Kidney glomerular epithelial cell (primary cell): Measurements from ENCODE around the gene TMEM35B.
"Not testable (repeated sequence)": the region's sequence is repeated elsewhere in the genome, so short reads cannot be mapped to it uniquely, and the experiment has no call there.

Experiments used
- DNase-seq: peaks from one replicate; lab custom pipeline; 2025; lab: John Stamatoyannopoulos, UW

Gene TMEM35B

GRCh38 chr1:34984793-34985608 lies at the start of gene TMEM35B:
Gene TMEM35B (minus strand): TSS chr1:34985347. CDS start chr1:34985305, 42 bp downstream.
- DNase-seq = peak; percentile 52

- DNase-seq = no peak
These were observed 48.2 kb upstream of the TMEM35B start for GRCh38 chr1:35033346-35033745.

GRCh38 chr1:35032384-35032739 lies 47.2 kb upstream of the TMEM35B start:
- no peak for DNase-seq

- DNase-seq = peak; percentile 57
These were observed 45.8 kb upstream of the TMEM35B start for GRCh38 chr1:35030756-35031446.

- no peak for DNase-seq
These were observed 45.2 kb upstream of the TMEM35B start for GRCh38 chr1:35030338-35030737.

GRCh38 chr1:35029761-35030160 lies 44.6 kb upstream of the TMEM35B start:
- no peak for DNase-seq

- DNase-seq = no peak
These were observed 31.3 kb upstream of the TMEM35B start for GRCh38 chr1:35016406-35016805.

- DNase-seq = no peak
These were observed 29.3 kb upstream of the TMEM35B start for GRCh38 chr1:35014486-35014885.

GRCh38 chr1:35005711-35006110 lies 20.6 kb upstream of the TMEM35B start:
- no peak for DNase-seq

- peak; percentile 8 for DNase-seq
These were observed 16.6 kb upstream of the TMEM35B start for GRCh38 chr1:35001743-35002142.

- DNase-seq = no peak
These were observed 9.7 kb upstream of the TMEM35B start for GRCh38 chr1:34994878-34995277.

- DNase-seq = no peak
These were observed 3.4 kb upstream of the TMEM35B start for GRCh38 chr1:34988581-34988980.

GRCh38 chr1:34988147-34988546 lies 3.0 kb upstream of the TMEM35B start:
- no peak for DNase-seq

- DNase-seq = no peak
These were observed 1.9 kb upstream of the TMEM35B start for GRCh38 chr1:34987018-34987417.

- DNase-seq = not testable (repeated sequence)
These were observed 410 bp upstream of the TMEM35B start for GRCh38 chr1:34985609-34985904.

- no peak for DNase-seq
These were observed 733 bp downstream of the TMEM35B start for GRCh38 chr1:34984435-34984792.

GRCh38 chr1:34983700-34984355 lies 1.3 kb downstream of the TMEM35B start:
- no peak for DNase-seq

GRCh38 chr1:34982820-34983376 lies 2.2 kb downstream of the TMEM35B start:
- no peak for DNase-seq

- no peak for DNase-seq
These were observed 4.4 kb downstream of the TMEM35B start for GRCh38 chr1:34980715-34981114.

- no peak for DNase-seq
These were observed 6.2 kb downstream of the TMEM35B start for GRCh38 chr1:34978921-34979320.

GRCh38 chr1:34977858-34978257 lies 7.3 kb downstream of the TMEM35B start:
- DNase-seq = no peak

GRCh38 chr1:34977210-34977471 lies 8.0 kb downstream of the TMEM35B start:
- no peak for DNase-seq
